ENCODE measurements around the gene FAM171A1. TPM values are rescaled to one million over a fixed set of nuclear protein-coding genes. Genes with fewer than 3 reads are reported as not detected.
A peak's percentile ranks its signal among the peaks of the same experiment; 100 is the strongest.

The FAM171A1 gene
- total RNA-seq, 2 donors from 2014 or later: 0.24 to 0.47 TPM

GRCh38 chr10:15197276-15197675 lies 173.8 kb downstream of the FAM171A1 start:
- H3K27me3 Mint-ChIP-seq: no peaks in the 10 kb centered on the region
- no peaks in the 10 kb centered on the region for H3K36me3 Mint-ChIP-seq
- no peaks in the 10 kb centered on the region for H3K9me3 Mint-ChIP-seq
- DNase-seq (ENCODE audit: low spot score): no peak
- ATAC-seq: no peak
- no peak overlapping the region for H3K4me3 Mint-ChIP-seq
- no peak overlapping the region for H3K27ac Mint-ChIP-seq
- peaks cover 0 to 2% of the 10 kb centered on the region in 2 donors for H3K4me1 Mint-ChIP-seq (ENCODE audit: low read depth in 2 of 2)

GRCh38 chr10:15196021-15196834 lies 174.9 kb downstream of the FAM171A1 start:
- H3K4me3 Mint-ChIP-seq: no peak overlapping the region
- no peaks in the 10 kb centered on the region for H3K9me3 Mint-ChIP-seq
- H3K27me3 Mint-ChIP-seq: no peaks in the 10 kb centered on the region
- DNase-seq (ENCODE audit: low spot score) (no peak), ATAC-seq (peak in 1 of 2 donors; percentile 45)
- peaks cover 0 to 2% of the 10 kb centered on the region in 2 donors for H3K4me1 Mint-ChIP-seq (ENCODE audit: low read depth in 2 of 2)
- H3K36me3 Mint-ChIP-seq: no peaks in the 10 kb centered on the region
- H3K27ac Mint-ChIP-seq: peak overlapping the region in 1 of 2 donors; percentile 48

GRCh38 chr10:15189133-15189885 lies 181.8 kb downstream of the FAM171A1 start:
- Mint-ChIP-seq H3K9me3 (no peaks in the 10 kb centered on the region), H3K4me3 (no peak overlapping the region), H3K36me3 (no peaks in the 10 kb centered on the region), H3K27me3 (no peaks in the 10 kb centered on the region), H3K27ac (no peak overlapping the region), H3K4me1 (ENCODE audit: low read depth in 2 of 2) (peaks cover 7 to 20% of the 10 kb centered on the region in 2 donors)
- no peak for ATAC-seq
- DNase-seq (ENCODE audit: low spot score): no peak

- Mint-ChIP-seq H3K27ac (no peak overlapping the region), H3K9me3 (no peaks in the 10 kb centered on the region), H3K4me1 (ENCODE audit: low read depth in 2 of 2) (peaks cover 7 to 20% of the 10 kb centered on the region in 2 donors), H3K27me3 (no peaks in the 10 kb centered on the region), H3K36me3 (no peaks in the 10 kb centered on the region), H3K4me3 (no peak overlapping the region)
- ATAC-seq (no peak), DNase-seq (ENCODE audit: low spot score) (no peak)
These were observed 182.5 kb downstream of the FAM171A1 start for GRCh38 chr10:15188603-15189002.

DNA sequence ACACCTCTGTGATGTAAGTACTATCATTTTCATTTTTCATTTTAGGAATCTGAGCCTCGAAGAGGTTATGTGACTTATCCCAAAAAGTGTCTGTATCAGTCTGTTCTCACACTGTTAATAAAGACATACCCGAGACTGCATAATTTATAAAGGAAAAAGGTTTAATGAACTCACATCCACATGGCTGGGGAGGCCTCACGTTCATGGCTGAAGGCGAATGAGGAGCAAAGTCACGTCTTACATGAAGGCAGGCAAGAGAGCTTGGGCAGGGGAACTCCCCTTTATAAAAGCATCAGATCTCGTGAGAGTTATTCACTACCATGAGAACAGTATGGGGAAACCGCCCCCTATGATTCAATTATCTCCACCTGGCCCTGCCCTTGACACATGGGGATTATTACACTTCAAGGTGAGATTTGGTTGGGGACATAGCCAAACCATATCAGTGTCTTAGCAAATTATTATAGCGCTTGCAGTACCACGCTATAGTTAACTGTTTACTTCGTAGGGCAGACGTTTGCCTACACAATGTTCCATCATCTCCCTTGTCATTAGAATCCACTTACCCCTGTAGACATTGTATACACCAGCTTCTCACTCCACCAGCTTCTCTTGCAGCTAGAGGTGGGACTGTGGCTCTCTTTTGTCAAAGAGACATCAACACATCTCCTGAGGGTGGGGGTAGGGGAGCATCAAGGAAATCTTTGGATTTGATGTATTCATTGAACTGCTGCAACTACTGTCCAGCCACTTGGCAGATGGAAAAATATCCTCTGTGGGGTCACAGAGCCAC lies 187.2 kb downstream of the FAM171A1 start:
- H3K4me1 Mint-ChIP-seq (ENCODE audit: low read depth in 2 of 2): peaks cover 7 to 21% of the 10 kb centered on the region in 2 donors
- no peaks in the 10 kb centered on the region for H3K27me3 Mint-ChIP-seq
- no peak overlapping the region for H3K27ac Mint-ChIP-seq
- no peak for DNase-seq (ENCODE audit: low spot score)
- ATAC-seq: no peak
- H3K4me3 Mint-ChIP-seq: no peak overlapping the region
- H3K36me3 Mint-ChIP-seq: no peaks in the 10 kb centered on the region
- no peaks in the 10 kb centered on the region for H3K9me3 Mint-ChIP-seq

DNA sequence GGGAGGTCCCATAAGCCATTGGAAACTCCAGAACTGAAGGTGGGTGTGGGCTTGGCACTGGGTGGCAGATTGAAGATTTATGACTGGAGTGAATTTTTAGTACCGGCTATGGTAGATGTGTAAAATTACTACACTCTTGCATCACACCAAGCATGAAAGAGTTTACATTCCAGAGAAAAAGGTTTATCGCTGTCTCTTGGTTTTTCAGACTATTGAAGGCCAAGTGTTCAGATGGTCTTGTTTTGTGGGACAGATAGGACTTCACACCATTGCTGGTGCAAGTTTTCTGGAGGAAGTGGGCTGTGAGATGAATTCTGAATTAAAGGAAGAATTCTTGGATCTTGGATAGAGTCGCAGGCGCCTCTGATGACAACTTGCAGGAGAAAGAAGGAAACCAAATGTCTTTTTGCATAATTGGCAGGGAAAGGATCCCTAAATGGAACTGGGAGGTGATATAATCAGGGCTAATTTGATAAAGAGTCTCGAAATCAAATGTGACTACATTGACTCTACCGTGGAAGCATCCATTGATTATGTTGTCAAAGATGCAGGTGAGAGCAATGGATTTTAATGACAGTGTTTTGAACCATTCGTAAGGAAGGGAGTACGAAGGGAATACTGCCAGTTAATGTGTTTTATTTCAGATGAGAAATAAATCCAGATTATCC lies 188.4 kb downstream of the FAM171A1 start:
- H3K36me3 Mint-ChIP-seq: no peaks in the 10 kb centered on the region
- no peak overlapping the region for H3K4me3 Mint-ChIP-seq
- DNase-seq (ENCODE audit: low spot score): no peak
- H3K9me3 Mint-ChIP-seq: no peaks in the 10 kb centered on the region
- no peaks in the 10 kb centered on the region for H3K27me3 Mint-ChIP-seq
- peaks cover 7 to 18% of the 10 kb centered on the region in 2 donors for H3K4me1 Mint-ChIP-seq (ENCODE audit: low read depth in 2 of 2)
- ATAC-seq: no peak
- H3K27ac Mint-ChIP-seq: no peak overlapping the region

DNA sequence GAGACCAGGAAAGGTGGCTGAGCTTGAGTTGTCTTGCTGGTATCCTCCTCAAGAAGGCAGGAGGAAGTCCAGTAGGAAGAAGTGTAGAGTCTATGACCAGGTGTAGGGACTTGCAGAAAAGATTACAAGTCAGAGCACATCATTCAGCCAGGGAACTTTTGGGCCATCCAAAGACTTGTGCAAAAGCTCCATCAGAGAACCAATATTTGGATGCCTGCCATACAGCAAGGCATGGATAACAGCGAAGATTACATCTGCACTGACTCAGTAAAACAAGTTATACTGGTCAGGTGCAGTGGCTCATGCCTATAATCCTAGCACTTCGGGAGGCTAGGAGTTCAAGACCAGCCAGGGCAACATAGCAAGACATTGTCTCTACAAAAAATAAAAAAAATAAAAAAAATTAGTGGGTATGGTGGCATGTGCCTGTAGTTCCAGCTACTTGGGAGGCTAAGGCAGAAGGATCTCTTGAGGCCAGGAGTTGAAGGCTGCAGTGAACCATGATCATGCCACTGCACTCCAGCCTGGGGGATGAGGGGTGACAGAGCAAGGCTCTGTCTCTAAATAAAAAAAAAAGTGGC lies 189.4 kb downstream of the FAM171A1 start:
- H3K36me3 Mint-ChIP-seq: no peaks in the 10 kb centered on the region
- no peaks in the 10 kb centered on the region for H3K9me3 Mint-ChIP-seq
- DNase-seq (ENCODE audit: low spot score) (no peak), ATAC-seq (no peak)
- H3K27ac Mint-ChIP-seq: no peak overlapping the region
- H3K4me3 Mint-ChIP-seq: no peak overlapping the region
- H3K4me1 Mint-ChIP-seq (ENCODE audit: low read depth in 2 of 2): peaks cover 7 to 16% of the 10 kb centered on the region in 2 donors
- H3K27me3 Mint-ChIP-seq: no peaks in the 10 kb centered on the region

- Mint-ChIP-seq H3K4me1 (ENCODE audit: low read depth in 2 of 2) (peaks cover 5 to 8% of the 10 kb centered on the region in 2 donors), H3K36me3 (no peaks in the 10 kb centered on the region), H3K27ac (no peak overlapping the region), H3K9me3 (no peaks in the 10 kb centered on the region), H3K4me3 (no peak overlapping the region), H3K27me3 (no peaks in the 10 kb centered on the region)
- ATAC-seq (no peak), DNase-seq (ENCODE audit: low spot score) (no peak)
These were observed 190.4 kb downstream of the FAM171A1 start for GRCh38 chr10:15180736-15181135.

- Mint-ChIP-seq H3K4me3 (no peak overlapping the region), H3K27ac (no peak overlapping the region), H3K36me3 (no peaks in the 10 kb centered on the region), H3K9me3 (no peaks in the 10 kb centered on the region), H3K4me1 (ENCODE audit: low read depth in 2 of 2) (peaks cover 0 to 5% of the 10 kb centered on the region in 2 donors), H3K27me3 (no peaks in the 10 kb centered on the region)
- DNase-seq (ENCODE audit: low spot score): no peak
- ATAC-seq: no peak
These were observed 194.8 kb downstream of the FAM171A1 start for GRCh38 chr10:15176269-15176668.

DNA sequence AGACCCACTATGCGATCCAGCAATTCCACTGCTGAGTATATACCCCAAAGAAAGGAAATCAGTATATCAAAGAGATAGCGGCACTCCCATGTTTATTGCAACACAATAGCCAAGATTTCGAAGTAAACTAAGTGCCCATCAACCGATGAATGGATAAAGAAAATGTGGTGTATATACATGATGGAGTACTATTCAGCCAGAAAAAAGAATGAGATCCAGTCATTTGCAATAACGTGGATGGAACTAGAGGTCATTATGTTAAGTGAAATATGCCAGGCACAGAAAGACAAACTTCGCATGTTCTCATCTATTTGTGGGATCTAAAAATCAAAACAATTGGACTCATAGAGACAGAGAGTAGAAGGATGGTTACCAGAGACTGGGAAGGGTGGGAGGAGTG lies 195.5 kb downstream of the FAM171A1 start:
- no peak overlapping the region for H3K4me3 Mint-ChIP-seq
- no peak for DNase-seq (ENCODE audit: low spot score)
- no peaks in the 10 kb centered on the region for H3K27me3 Mint-ChIP-seq
- H3K4me1 Mint-ChIP-seq (ENCODE audit: low read depth in 2 of 2): peaks cover 4 to 9% of the 10 kb centered on the region in 2 donors
- no peak for ATAC-seq
- H3K9me3 Mint-ChIP-seq: no peaks in the 10 kb centered on the region
- H3K27ac Mint-ChIP-seq: no peak overlapping the region
- H3K36me3 Mint-ChIP-seq: no peaks in the 10 kb centered on the region

GRCh38 chr10:15172306-15172840 lies 198.7 kb downstream of the FAM171A1 start:
- Mint-ChIP-seq H3K36me3 (no peaks in the 10 kb centered on the region), H3K4me1 (ENCODE audit: low read depth in 2 of 2) (peaks cover 24 to 26% of the 10 kb centered on the region in 2 donors), H3K4me3 (no peak overlapping the region), H3K27me3 (no peaks in the 10 kb centered on the region), H3K9me3 (no peaks in the 10 kb centered on the region), H3K27ac (no peak overlapping the region)
- DNase-seq (ENCODE audit: low spot score): no peak
- no peak for ATAC-seq

- Mint-ChIP-seq H3K36me3 (no peaks in the 10 kb centered on the region), H3K27me3 (no peaks in the 10 kb centered on the region), H3K9me3 (no peaks in the 10 kb centered on the region), H3K4me1 (ENCODE audit: low read depth in 2 of 2) (peaks cover 31 to 38% of the 10 kb centered on the region in 2 donors), H3K4me3 (peak overlapping the region; percentile 77), H3K27ac (peak overlapping the region; percentile 72 to 78)
- no peak for ATAC-seq
- no peak for DNase-seq (ENCODE audit: low spot score)
These were observed 201.3 kb downstream of the FAM171A1 start for GRCh38 chr10:15169555-15170401.
